Trophoblast cell (in vitro differentiated cells and primary cell): Measurements from ENCODE around the gene WLS.

Experiments used
- DNase-seq, 2 donors: peaks; one replicate each; pipeline ENCODE4 v3.0.0-alpha.2; 2016
- H2AFZ ChIP-seq: 2 replicates; pipeline ENCODE4 v1.6.1; 2013; ENCODE audit warnings: low read length, moderate library complexity, mild to moderate bottlenecking; ENCODE audit not compliant: insufficient read depth, poor library complexity
- H2AK5ac ChIP-seq: 2 replicates; pipeline ENCODE4 v1.6.1; 2013; ENCODE audit warnings: mild to moderate bottlenecking, low read length
- H2BK120ac ChIP-seq: 2 replicates; pipeline ENCODE4 v1.6.1; 2013; ENCODE audit warnings: low read length, mild to moderate bottlenecking, moderate library complexity; ENCODE audit not compliant: insufficient read depth, poor library complexity
- H2BK12ac ChIP-seq: 2 replicates; pipeline ENCODE4 v1.6.1; 2013; ENCODE audit warnings: mild to moderate bottlenecking, low read length, moderate library complexity
- H2BK5ac ChIP-seq: 2 replicates; pipeline ENCODE4 v1.6.1; 2013; ENCODE audit warnings: low read length, low read depth, moderate library complexity, mild to moderate bottlenecking; ENCODE audit not compliant: poor library complexity
- H3K14ac ChIP-seq: 2 replicates; pipeline ENCODE4 v1.6.1; 2013; ENCODE audit warnings: mild to moderate bottlenecking, low read length
- H3K18ac ChIP-seq: 2 replicates; pipeline ENCODE4 v1.6.1; 2013; ENCODE audit warnings: mild to moderate bottlenecking, low read length
- H3K23ac ChIP-seq: 2 replicates; pipeline ENCODE4 v1.6.1; 2013; ENCODE audit warnings: low read length
- H3K27ac ChIP-seq: 2 replicates; pipeline ENCODE4 v1.5.1; 2013; ENCODE audit warnings: low read depth, mild to moderate bottlenecking, inconsistent platforms, low read length, moderate library complexity
- H3K27me3 ChIP-seq: 2 replicates; pipeline ENCODE4 v1.6.1; 2013; ENCODE audit warnings: inconsistent platforms, mild to moderate bottlenecking, low read length, moderate library complexity; ENCODE audit not compliant: insufficient read depth
- H3K36me3 ChIP-seq, 2 experiments: 1 replicate in 1 of 2; 2 replicates in 1 of 2; pipeline ENCODE4 v1.6.1; 2013; ENCODE audit warnings: low read length in 2 of 2, mild to moderate bottlenecking in 2 of 2, moderate library complexity in 1 of 2; ENCODE audit not compliant: insufficient read depth in 2 of 2, control insufficient read depth in 1 of 2
- H3K4ac ChIP-seq: 2 replicates; pipeline ENCODE4 v1.6.1; 2013; ENCODE audit warnings: low read depth, mild to moderate bottlenecking, low read length, moderate library complexity
- H3K4me1 ChIP-seq, 2 experiments: 1 replicate in 1 of 2; 2 replicates in 1 of 2; pipeline ENCODE4 v1.6.1; 2013; ENCODE audit warnings: low read length in 2 of 2, mild to moderate bottlenecking in 2 of 2, moderate library complexity in 1 of 2; ENCODE audit not compliant: insufficient read depth in 2 of 2, control insufficient read depth in 1 of 2
- H3K4me2 ChIP-seq: 2 replicates; pipeline ENCODE4 v1.6.1; 2013; ENCODE audit warnings: inconsistent platforms, mild to moderate bottlenecking, low read length, moderate library complexity
- H3K4me3 ChIP-seq: 2 replicates; pipeline ENCODE4 v1.5.1; 2013; ENCODE audit warnings: mild to moderate bottlenecking, low read depth, low read length, inconsistent platforms
- H3K79me1 ChIP-seq: one replicate; pipeline ENCODE4 v1.6.1; 2013; ENCODE audit warnings: low read length
- H3K79me2 ChIP-seq: 2 replicates; pipeline ENCODE4 v1.6.1; 2013; ENCODE audit warnings: low read length, mild to moderate bottlenecking; ENCODE audit not compliant: control insufficient read depth, insufficient read depth, poor library complexity
- H3K9ac ChIP-seq: 2 replicates; pipeline ENCODE4 v1.6.1; 2013; ENCODE audit warnings: mild to moderate bottlenecking, low read length
- H3K9me3 ChIP-seq: 2 replicates; pipeline ENCODE4 v1.6.1; 2013; ENCODE audit warnings: low read depth, mild to moderate bottlenecking, control low read depth, inconsistent platforms, low read length; ENCODE audit not compliant: insufficient read depth
- H4K12ac ChIP-seq: 2 replicates; pipeline ENCODE4 v1.6.1; 2013; ENCODE audit warnings: low read depth, mild to moderate bottlenecking, low read length, moderate library complexity
- H4K8ac ChIP-seq: 2 replicates; pipeline ENCODE4 v1.6.1; 2013; ENCODE audit warnings: low read depth, mild to moderate bottlenecking, low read length, moderate library complexity
- H4K91ac ChIP-seq: one replicate; pipeline ENCODE4 v1.6.1; 2013; ENCODE audit warnings: low read depth, mild to moderate bottlenecking, low read length, moderate library complexity
- WGBS: extraction: QIAGEN DNeasy Blood & Tissue Kit; methylation state at CpG from one replicate; pipeline ENCODE4 v1.1.7; 2013; ENCODE audit warnings: missing lambda C conversion rate; ENCODE audit not compliant: insufficient read length, insufficient coverage; ENCODE audit errors: extremely low coverage; 5-methylcytosine and 5-hydroxymethylcytosine counted together

WLS gene

DNA sequence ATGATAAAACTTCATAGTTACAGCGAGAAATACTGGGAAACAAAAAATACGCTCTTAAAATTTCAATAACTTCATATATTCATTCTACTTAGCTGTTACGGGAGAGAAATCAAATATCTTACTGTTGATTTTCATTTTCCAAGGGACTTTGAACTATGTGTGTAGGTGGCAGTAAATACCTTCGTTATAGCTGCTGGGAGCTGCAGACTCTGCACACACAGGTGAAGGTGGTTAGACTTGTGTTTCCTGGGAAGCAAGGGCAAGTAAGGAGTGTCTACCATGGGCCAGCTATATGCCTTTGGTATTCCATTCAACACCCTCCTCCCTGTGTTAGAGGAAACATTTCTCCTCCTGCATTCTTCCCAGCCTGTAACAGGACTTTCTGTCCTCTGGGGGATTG, 130.5 kb downstream of the WLS start:
- H3K9me3 ChIP-seq = no peaks in the 10 kb centered on the region
- H2AK5ac ChIP-seq = no peak overlapping the region
- no peaks in the 10 kb centered on the region for H3K79me1 ChIP-seq
- no peak overlapping the region for H3K4me2 ChIP-seq
- H3K4me3 ChIP-seq = no peak overlapping the region
- WGBS = no CpG with 5 or more reads among the region's 4 CpGs
- H3K4me1 ChIP-seq = no peaks in the 10 kb centered on the region
- DNase-seq = no peak
- no peak overlapping the region for H2BK12ac ChIP-seq
- H3K79me2 ChIP-seq = no peaks in the 10 kb centered on the region
- H4K91ac ChIP-seq = no peak overlapping the region
- no peak overlapping the region for H3K18ac ChIP-seq
- no peak overlapping the region for H4K8ac ChIP-seq
- peaks cover 4 to 5% of the 10 kb centered on the region in 2 experiments for H3K36me3 ChIP-seq
- H3K9ac ChIP-seq = no peak overlapping the region
- no peak overlapping the region for H4K12ac ChIP-seq
- no peak overlapping the region for H2BK5ac ChIP-seq
- no peaks in the 10 kb centered on the region for H3K27me3 ChIP-seq
- no peak overlapping the region for H3K4ac ChIP-seq
- H3K27ac ChIP-seq = no peak overlapping the region
- no peak overlapping the region for H2BK120ac ChIP-seq
- H3K14ac ChIP-seq = no peak overlapping the region
- no peak overlapping the region for H2AFZ ChIP-seq
- H3K23ac ChIP-seq = no peak overlapping the region

DNA sequence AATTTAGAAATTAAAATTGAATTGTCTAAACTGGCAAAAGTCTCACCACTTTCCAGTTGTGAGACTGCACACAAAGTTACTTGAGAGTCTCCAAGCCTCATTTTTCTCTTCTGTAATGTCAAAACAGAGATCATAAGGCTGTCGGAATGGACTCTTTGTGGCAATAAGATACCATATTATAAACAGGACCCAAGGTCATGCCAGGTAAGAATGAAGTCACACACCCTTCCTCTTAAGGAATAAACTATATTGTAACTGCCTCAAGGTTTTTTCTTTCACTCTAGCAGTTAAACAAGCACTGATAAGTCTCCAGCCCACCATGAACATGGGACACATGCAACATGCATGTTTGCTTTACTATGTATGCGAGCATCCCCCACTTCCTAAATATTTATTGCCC, 131.8 kb downstream of the WLS start:
- Histone ChIP-seq H3K14ac (no peak overlapping the region), H2AK5ac (no peak overlapping the region), H4K91ac (no peak overlapping the region), H3K23ac (no peak overlapping the region), H2BK5ac (no peak overlapping the region), H3K4me3 (no peak overlapping the region), H3K79me1 (no peaks in the 10 kb centered on the region), H4K12ac (no peak overlapping the region), H3K27ac (no peak overlapping the region), H3K4me2 (no peak overlapping the region), H2AFZ (no peak overlapping the region), H4K8ac (no peak overlapping the region), H3K79me2 (no peaks in the 10 kb centered on the region), H3K4me1 (no peaks in the 10 kb centered on the region), H2BK12ac (no peak overlapping the region), H3K9me3 (no peaks in the 10 kb centered on the region), H3K36me3 (peaks cover 0 to 2% of the 10 kb centered on the region in 2 experiments), H3K27me3 (no peaks in the 10 kb centered on the region), H3K9ac (no peak overlapping the region), H3K4ac (no peak overlapping the region), H2BK120ac (no peak overlapping the region), H3K18ac (no peak overlapping the region)
- WGBS = no CpG with 5 or more reads among the region's 2 CpGs
- no peak for DNase-seq

DNA sequence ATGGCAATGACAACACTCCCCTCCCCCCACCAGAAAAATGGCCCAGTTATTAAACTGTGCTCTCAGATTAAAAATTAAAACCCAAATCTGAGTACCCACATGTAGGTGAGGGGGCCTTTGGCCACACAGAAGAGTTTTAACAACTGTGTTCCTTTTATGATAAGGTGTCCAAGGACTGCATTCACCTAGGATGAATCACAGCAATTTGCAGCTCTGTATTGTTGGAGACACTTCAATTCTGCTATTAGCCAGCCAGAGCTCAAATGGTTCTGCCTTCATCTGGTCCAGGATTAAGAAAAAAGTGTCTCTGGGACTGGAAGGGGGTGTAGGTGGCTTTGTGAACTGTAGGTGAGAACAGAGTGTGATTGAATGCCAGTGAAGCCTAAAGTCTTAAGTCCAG, 138.6 kb downstream of the WLS start:
- no peaks in the 10 kb centered on the region for H3K36me3 ChIP-seq
- H3K79me2 ChIP-seq = no peaks in the 10 kb centered on the region
- H3K18ac ChIP-seq = no peak overlapping the region
- no peak overlapping the region for H3K14ac ChIP-seq
- H2BK12ac ChIP-seq = no peak overlapping the region
- no peaks in the 10 kb centered on the region for H3K79me1 ChIP-seq
- H3K27ac ChIP-seq = no peak overlapping the region
- H4K8ac ChIP-seq = no peak overlapping the region
- no peak overlapping the region for H2BK120ac ChIP-seq
- H3K4me3 ChIP-seq = no peak overlapping the region
- no peak overlapping the region for H2AFZ ChIP-seq
- no peak overlapping the region for H4K12ac ChIP-seq
- H3K23ac ChIP-seq = no peak overlapping the region
- H3K4ac ChIP-seq = no peak overlapping the region
- no peak overlapping the region for H3K4me2 ChIP-seq
- H3K4me1 ChIP-seq = no peaks in the 10 kb centered on the region
- H2AK5ac ChIP-seq = no peak overlapping the region
- peaks cover 5% of the 10 kb centered on the region for H3K9me3 ChIP-seq
- H3K9ac ChIP-seq = no peak overlapping the region
- no peak overlapping the region for H4K91ac ChIP-seq
- no peaks in the 10 kb centered on the region for H3K27me3 ChIP-seq
- peak in 1 of 2 donors; percentile 21 for DNase-seq
- no peak overlapping the region for H2BK5ac ChIP-seq

DNA sequence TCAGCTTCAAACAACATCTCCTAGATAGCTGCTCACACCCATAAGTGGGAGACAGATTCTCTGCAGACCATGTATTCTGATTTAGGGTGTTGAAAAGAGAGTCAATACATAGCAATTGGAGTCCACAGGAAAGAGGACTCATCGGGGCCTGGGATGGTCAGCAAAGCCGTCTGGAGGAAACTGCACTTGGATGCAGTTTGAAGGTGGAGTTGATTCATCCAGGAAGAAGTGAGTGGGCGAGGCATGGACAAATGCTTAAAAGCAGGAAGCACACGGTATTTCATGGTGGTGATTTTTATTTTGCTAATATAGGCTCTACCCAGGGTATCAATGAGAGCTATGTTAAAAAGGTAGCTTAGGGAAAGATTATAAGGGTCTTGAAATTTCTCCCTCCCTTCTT, 145.1 kb downstream of the WLS start:
- Histone ChIP-seq H3K27me3 (no peaks in the 10 kb centered on the region), H3K23ac (no peak overlapping the region), H2AK5ac (no peak overlapping the region), H3K14ac (no peak overlapping the region), H2AFZ (no peak overlapping the region), H2BK120ac (no peak overlapping the region), H3K18ac (no peak overlapping the region), H3K4me2 (no peak overlapping the region), H3K9me3 (peaks cover 3% of the 10 kb centered on the region), H4K91ac (no peak overlapping the region), H3K4ac (no peak overlapping the region), H3K4me3 (no peak overlapping the region), H2BK12ac (no peak overlapping the region), H3K9ac (no peak overlapping the region), H3K27ac (no peak overlapping the region), H3K79me2 (no peaks in the 10 kb centered on the region), H3K4me1 (peaks cover 0 to 3% of the 10 kb centered on the region in 2 experiments), H3K79me1 (no peaks in the 10 kb centered on the region), H3K36me3 (no peaks in the 10 kb centered on the region), H4K12ac (no peak overlapping the region), H4K8ac (no peak overlapping the region), H2BK5ac (no peak overlapping the region)
- WGBS = no CpG with 5 or more reads among the region's 4 CpGs
- no peak for DNase-seq
